GM12892 (cell line): Measurements from ENCODE around the gene ROCK2.

ENCODE experiments used
- POLR2A ChIP-seq: IDR thresholded peaks from 2 replicates; pipeline ENCODE4 v1.6.1; 2011; ENCODE audit warnings: low read depth, low read length, control low read depth
- POLR2AphosphoS5 ChIP-seq: IDR thresholded peaks from 2 replicates; pipeline ENCODE4 v1.6.1; 2011; ENCODE audit warnings: low read depth, low read length, control low read depth
- TAF1 ChIP-seq: IDR thresholded peaks from 2 replicates; pipeline ENCODE4 v1.6.1; 2011; ENCODE audit warnings: low read depth, mild to moderate bottlenecking, control low read depth, low read length, borderline replicate concordance

- no peak for TF ChIP-seq POLR2AphosphoS5
- TF ChIP-seq POLR2A = no peak
- no peak for TF ChIP-seq TAF1
These were observed 198.4 kb downstream of the ROCK2 start for GRCh38 chr2:11146076-11146475.
